ENCODE measurements around the gene EOMES. TPM values are rescaled to one million over a fixed set of nuclear protein-coding genes. Genes with fewer than 3 reads are reported as not detected.
A peak's percentile ranks its signal among the peaks of the same experiment; 100 is the strongest.

EOMES gene
- total RNA-seq, 1 donor from 2014 or later = not detected

DNA sequence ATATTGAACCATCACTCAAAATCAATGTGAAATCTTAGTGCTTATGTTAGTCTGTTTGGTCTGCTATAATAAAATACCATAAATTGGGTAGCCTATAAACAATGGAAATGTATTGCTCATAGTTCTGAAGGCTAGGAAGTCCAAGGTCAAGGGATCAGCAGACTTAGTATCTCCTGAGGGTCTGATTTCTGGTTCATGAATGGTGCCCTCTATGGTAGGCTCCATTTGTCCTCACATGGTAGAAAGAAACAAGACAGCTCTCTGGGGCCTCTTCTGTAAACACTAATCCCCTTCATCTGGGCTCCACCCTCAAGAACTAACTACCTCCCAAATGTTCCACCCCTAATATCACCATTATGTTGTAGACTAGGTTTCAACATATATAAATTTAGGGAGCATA lies 15.0 kb upstream of the EOMES start:
- Histone ChIP-seq H4K20me1 (ENCODE audit: insufficient read depth, low read length) (no peaks in the 10 kb centered on the region), H3K79me2 (ENCODE audit: insufficient read depth, low read length) (no peaks in the 10 kb centered on the region), H3K4me3 (ENCODE audit: insufficient read depth, low read depth, low read length) (no peak overlapping the region), H3K9me3 (ENCODE audit: insufficient read depth, low read depth, low read length) (no peaks in the 10 kb centered on the region), H3K9ac (ENCODE audit: low read length) (no peak overlapping the region), H2AFZ (ENCODE audit: low read depth, low read length) (no peak overlapping the region), H3K36me3 (ENCODE audit: insufficient read depth, low read length) (no peaks in the 10 kb centered on the region), H3K27me3 (ENCODE audit: insufficient read depth, low read length) (peaks cover 7% of the 10 kb centered on the region), H3K4me2 (ENCODE audit: low read length) (no peak overlapping the region), H3K27ac (ENCODE audit: low read depth, low read length) (no peak overlapping the region), H3K4me1 (ENCODE audit: insufficient read depth, low read length) (no peaks in the 10 kb centered on the region)
- Mint-ChIP-seq H3K4me3 (ENCODE audit: unreplicated experiment) (no peak overlapping the region), H3K27me3 (ENCODE audit: low read depth, unreplicated experiment) (peaks cover 22% of the 10 kb centered on the region), H3K27ac (ENCODE audit: unreplicated experiment) (no peak overlapping the region), H3K4me1 (ENCODE audit: low read depth, unreplicated experiment) (no peaks in the 10 kb centered on the region), H3K9me3 (ENCODE audit: unreplicated experiment) (no peaks in the 10 kb centered on the region), H3K36me3 (ENCODE audit: low read depth, unreplicated experiment) (no peaks in the 10 kb centered on the region)
- DNase-seq (ENCODE audit: low read depth) (no peak), FAIRE-seq (no peak)
- TF ChIP-seq, protein P1, sequence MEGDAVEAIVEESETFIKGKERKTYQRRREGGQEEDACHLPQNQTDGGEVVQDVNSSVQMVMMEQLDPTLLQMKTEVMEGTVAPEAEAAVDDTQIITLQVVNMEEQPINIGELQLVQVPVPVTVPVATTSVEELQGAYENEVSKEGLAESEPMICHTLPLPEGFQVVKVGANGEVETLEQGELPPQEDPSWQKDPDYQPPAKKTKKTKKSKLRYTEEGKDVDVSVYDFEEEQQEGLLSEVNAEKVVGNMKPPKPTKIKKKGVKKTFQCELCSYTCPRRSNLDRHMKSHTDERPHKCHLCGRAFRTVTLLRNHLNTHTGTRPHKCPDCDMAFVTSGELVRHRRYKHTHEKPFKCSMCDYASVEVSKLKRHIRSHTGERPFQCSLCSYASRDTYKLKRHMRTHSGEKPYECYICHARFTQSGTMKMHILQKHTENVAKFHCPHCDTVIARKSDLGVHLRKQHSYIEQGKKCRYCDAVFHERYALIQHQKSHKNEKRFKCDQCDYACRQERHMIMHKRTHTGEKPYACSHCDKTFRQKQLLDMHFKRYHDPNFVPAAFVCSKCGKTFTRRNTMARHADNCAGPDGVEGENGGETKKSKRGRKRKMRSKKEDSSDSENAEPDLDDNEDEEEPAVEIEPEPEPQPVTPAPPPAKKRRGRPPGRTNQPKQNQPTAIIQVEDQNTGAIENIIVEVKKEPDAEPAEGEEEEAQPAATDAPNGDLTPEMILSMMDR (IDR thresholded peaks at IDR 0.05; ENCODE audit: insufficient read depth, low read depth, low read length) = no peak
- no peak for TF ChIP-seq EZH2 (IDR thresholded peaks at IDR 0.05; ENCODE audit: insufficient read depth, low read length)

- Histone ChIP-seq H3K9ac (ENCODE audit: low read length) (no peak overlapping the region), H3K36me3 (ENCODE audit: insufficient read depth, low read length) (no peaks in the 10 kb centered on the region), H3K4me1 (ENCODE audit: insufficient read depth, low read length) (peaks cover 8% of the 10 kb centered on the region), H3K4me3 (ENCODE audit: insufficient read depth, low read depth, low read length) (no peak overlapping the region), H3K9me3 (ENCODE audit: insufficient read depth, low read depth, low read length) (peaks cover 6% of the 10 kb centered on the region), H2AFZ (ENCODE audit: low read depth, low read length) (no peak overlapping the region), H3K27me3 (ENCODE audit: insufficient read depth, low read length) (peaks cover 68% of the 10 kb centered on the region), H3K4me2 (ENCODE audit: low read length) (no peak overlapping the region), H4K20me1 (ENCODE audit: insufficient read depth, low read length) (no peaks in the 10 kb centered on the region), H3K79me2 (ENCODE audit: insufficient read depth, low read length) (no peaks in the 10 kb centered on the region), H3K27ac (ENCODE audit: low read depth, low read length) (no peak overlapping the region)
- H3K9me3 Mint-ChIP-seq (ENCODE audit: unreplicated experiment) = peaks cover 5% of the 10 kb centered on the region
- DNase-seq (ENCODE audit: low read depth) = no peak
- peaks cover 76% of the 10 kb centered on the region for H3K27me3 Mint-ChIP-seq (ENCODE audit: low read depth, unreplicated experiment)
- H3K36me3 Mint-ChIP-seq (ENCODE audit: low read depth, unreplicated experiment) = no peaks in the 10 kb centered on the region
- no peak overlapping the region for H3K4me3 Mint-ChIP-seq (ENCODE audit: unreplicated experiment)
- H3K4me1 Mint-ChIP-seq (ENCODE audit: low read depth, unreplicated experiment) = peaks cover 4% of the 10 kb centered on the region
- TF ChIP-seq EZH2 (IDR thresholded peaks at IDR 0.05; ENCODE audit: insufficient read depth, low read length) = peak; percentile 89
- TF ChIP-seq, protein P1 (IDR thresholded peaks at IDR 0.05; ENCODE audit: insufficient read depth, low read depth, low read length) = no peak
- no peak overlapping the region for H3K27ac Mint-ChIP-seq (ENCODE audit: unreplicated experiment)
- no peak for FAIRE-seq
Observed at GRCh38 chr3:27730774-27731659, 8.9 kb upstream of the EOMES start.
